Forelimb muscle (tissue), 1 donor: Measurements from ENCODE around the gene FERMT2. TPM values are rescaled to one million over a fixed set of nuclear protein-coding genes. Genes with fewer than 3 reads are reported as not detected.

Experiments used
- DNase-seq: peaks from one replicate; pipeline ENCODE4 v3.0.0-alpha.2; 2013; ENCODE audit warnings: low read depth
- polyA plus RNA-seq: library from polyadenylated mRNA; unstranded; fragments of 120-200 nt; gene quantifications from one replicate; pipeline ENCODE4 v1.2.1, GENCODE V29; 2013; ENCODE audit not compliant: insufficient read length

The FERMT2 gene, protein sequence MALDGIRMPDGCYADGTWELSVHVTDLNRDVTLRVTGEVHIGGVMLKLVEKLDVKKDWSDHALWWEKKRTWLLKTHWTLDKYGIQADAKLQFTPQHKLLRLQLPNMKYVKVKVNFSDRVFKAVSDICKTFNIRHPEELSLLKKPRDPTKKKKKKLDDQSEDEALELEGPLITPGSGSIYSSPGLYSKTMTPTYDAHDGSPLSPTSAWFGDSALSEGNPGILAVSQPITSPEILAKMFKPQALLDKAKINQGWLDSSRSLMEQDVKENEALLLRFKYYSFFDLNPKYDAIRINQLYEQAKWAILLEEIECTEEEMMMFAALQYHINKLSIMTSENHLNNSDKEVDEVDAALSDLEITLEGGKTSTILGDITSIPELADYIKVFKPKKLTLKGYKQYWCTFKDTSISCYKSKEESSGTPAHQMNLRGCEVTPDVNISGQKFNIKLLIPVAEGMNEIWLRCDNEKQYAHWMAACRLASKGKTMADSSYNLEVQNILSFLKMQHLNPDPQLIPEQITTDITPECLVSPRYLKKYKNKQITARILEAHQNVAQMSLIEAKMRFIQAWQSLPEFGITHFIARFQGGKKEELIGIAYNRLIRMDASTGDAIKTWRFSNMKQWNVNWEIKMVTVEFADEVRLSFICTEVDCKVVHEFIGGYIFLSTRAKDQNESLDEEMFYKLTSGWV
- 85.0 TPM for polyA plus RNA-seq

DNA sequence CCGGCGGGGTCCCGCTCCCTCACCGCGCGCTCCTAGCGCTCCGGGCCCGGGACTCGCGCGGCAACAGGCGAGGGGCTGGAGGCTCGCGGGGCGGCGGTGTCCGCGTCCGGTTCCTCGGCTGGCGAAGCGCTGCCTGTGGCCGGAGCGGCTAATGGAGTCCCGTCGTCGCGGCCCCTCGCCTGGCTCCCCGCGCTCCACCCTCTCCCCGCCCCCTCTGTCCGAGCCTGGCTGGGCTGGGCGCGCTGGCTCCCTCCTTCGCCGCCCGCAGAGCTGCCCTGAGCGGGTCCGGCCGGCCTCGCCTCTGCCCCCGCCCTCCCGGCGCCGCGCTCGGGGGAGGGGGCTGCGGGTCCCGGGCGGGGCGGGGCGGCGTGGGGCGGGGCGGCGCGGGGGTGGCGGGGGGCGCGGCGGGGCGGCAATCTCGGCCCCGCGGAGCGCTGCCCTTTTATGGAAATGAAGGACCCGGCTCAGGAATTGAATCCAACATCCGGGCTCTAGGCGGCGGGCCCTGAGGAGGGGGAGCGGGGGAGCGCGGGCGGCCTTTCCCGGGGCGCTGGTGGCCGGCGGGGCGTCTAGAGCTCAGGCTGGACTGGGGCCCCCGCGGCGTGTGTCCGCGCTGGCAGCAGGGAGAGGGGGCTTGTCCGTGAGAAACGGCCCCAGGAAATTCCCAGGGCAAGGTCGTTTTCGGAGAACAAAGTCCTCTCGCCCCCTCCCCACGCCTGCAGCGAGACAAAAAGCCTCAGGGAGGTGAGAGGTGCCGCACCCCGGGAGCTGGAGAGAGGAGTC is at the start of gene FERMT2:
TSS of gene FERMT2 (minus strand) at position 153 of the 783 bp plus-strand sequence. CDS start 482 bp downstream, outside the sequence.
- peak; percentile 73 for DNase-seq

DNA sequence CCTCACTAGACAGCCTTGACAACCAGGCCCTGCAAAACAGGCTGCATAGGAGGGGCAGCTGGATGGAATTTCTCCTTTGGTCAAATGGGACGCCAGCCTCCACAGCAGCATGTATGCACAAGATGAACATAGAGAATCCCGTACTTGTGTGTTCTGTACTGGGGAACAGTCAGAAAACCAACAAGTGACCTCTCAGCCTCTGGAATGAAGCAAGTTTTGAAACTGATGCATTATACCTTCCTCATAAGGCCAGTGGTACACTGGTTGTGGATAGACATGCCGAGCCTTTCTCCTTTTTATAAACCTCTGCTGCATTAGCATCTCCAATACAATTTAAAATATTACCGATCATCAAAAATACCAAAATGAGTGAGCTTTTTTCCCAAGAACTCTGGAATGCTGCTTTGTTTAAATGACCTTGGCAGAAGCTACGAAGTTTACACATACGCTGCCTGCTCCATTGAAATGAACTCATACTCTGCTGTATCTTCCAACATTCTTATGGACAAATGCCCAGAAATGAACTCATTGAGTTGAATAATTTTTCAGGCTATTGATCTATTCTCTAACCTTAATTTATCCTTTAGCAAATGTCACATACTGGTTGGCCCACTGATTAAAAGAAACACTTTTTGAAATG is 47.6 kb upstream of the FERMT2 start:
- DNase-seq, result peak; percentile 93

DNA sequence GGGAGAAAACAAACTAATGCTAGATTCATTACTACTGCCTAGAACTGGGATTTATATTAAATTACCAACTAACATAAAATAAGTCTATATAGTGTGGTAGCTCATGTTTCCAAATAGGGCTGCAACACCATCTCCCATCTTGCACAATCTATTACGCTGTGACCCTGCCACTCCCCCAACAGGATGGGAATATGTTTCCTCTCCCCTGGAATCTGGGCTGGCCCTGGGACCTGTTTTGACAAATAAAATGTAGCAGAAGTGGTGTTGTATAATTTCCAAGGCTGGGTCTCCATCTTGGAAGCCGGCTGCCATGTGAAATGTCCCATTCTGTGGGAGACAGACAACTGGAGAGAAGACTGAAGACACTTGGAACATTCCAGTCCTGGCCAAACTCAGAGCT is 45.6 kb upstream of the FERMT2 start:
- no peak for DNase-seq

DNA sequence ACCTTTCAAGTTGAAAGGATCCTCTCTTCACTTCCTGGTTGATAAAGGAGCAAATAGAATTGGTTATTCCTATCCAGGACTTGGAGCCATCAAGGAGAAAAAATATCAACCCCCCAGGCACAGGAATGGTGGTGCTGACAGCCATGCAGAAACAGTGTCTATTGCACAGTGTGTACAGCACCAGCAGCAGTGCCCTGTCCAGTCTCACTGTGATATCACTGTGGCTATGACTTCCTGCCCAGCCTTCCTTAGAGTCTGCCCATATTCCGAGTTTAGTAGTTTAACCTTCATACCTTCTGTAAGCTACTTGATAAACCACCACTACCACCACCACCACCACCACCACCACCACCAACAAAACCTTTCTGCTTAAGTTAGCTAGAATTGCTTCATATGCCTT is 45.1 kb upstream of the FERMT2 start:
- no peak for DNase-seq

DNA sequence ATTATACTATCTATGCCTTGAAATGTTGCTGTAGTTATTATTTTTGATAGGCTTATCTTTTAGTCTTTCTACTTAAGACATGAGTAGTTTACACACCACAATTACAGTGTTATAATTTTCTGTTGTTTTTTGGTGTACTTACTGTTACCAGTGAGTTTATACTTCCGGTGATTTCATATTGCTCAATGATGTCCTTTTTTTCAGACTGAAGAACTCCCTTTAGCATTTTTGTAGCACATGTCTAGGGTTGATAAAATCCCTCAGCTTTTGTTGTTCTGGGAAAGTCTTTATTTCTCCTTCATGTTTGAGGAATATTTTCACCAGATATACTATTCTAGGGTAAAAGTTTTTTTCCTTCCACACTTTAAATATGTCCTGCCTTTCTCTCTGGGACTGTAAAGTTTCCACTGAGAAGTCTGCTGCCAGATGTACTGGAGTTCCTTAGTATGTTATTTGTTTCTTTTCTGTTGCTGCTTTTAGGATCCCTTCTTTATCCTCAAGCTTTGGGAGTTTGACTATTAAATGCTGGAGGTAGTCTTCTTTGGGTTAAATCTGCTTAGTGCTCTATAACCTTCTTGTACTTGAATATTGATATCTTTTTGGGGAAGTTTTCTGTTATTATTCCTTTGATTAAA is 41.5 kb upstream of the FERMT2 start:
- no peak for DNase-seq

DNA sequence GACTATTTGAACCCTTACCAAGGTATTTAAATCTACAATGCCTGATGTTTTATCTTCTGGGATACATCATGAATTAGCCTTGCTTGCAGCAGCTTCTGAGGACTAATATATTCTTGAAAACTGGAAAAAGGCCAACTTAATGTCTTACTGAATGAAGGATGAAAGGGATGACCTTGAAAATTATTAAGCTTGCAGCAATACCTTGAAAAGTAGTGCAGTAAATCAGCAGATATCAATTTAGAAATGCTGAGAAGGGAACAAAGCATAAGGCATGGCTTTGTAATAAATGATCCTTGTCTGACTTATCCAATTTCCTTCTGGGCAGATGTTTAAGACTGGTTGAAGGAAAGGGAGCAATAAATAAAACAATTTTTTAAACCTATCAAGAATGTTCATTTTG is 37.3 kb upstream of the FERMT2 start:
- DNase-seq, result no peak

DNA sequence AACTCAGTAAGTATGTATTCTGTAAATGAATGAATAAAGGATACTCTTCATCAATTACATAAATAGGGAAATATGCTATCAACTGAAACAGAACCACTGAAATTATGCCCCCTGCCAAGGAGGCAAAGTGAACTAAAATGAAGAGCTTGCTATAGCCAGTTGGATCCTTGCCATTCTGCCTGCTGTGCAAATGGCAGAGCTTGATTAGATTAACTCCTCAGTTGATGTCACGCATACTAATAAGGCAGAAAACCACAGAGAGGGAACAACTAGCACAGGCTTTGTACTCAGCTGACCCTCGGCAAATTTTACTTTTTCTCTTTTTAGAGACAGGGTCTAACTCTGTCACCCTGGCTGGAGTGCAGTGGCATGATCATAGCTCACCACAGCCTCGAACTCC is 36.7 kb upstream of the FERMT2 start:
- no peak for DNase-seq

DNA sequence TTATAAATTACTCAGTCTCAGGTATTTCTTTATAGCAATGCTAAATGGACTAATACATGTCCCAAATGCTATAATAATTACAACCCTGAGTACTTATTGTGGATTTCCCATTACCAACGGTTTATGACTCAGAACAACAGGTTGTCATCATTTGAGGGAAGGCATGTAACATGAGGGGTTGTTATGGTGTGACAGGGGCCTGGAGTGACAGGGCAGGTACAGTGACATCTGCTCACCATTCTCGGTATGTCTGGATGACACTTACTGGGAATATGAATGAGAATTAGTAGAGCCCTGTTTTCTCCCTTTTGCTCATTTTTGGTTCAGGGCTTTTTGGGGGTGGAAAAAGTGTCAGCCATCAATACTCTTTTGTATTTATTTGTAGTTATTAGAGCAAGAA is 36.2 kb upstream of the FERMT2 start:
- DNase-seq, result no peak

DNA sequence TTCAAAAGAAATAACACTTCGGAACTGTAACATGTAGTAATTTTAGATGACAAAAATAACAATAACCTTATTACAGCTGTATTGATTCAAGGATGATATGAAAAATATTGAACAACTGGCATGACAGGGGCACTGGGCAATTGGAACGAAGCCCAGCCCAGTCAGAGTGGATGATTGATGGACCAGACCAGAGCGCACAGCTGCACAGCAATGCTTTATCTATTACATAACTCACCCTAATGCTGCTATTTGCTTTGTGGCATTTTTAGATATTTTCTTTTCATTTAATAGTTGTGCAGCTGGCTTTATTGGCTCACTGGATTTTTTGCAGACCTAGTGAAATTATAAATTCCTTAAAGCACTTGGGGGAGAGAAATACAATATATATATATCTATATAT is 26.9 kb upstream of the FERMT2 start:
- DNase-seq, result no peak

DNA sequence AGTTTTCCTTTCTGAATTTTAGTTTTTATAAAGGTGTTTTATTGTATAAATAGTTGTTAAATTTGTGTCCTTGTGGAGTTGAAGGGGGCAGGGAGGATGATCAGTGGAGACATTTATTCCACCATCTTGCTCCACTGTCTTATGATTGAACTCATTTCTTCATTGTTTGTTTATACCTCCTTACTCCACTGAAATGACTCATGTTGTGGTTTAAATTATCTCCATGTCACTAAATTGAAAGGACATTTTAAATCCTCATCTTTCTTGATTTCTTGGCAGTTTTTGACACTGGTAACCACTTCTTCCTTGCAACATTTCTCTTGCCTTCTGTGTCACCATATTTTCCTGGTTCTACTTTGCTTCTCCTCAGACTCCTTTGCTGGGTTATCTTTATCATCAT is 23.6 kb upstream of the FERMT2 start:
- no peak for DNase-seq

DNA sequence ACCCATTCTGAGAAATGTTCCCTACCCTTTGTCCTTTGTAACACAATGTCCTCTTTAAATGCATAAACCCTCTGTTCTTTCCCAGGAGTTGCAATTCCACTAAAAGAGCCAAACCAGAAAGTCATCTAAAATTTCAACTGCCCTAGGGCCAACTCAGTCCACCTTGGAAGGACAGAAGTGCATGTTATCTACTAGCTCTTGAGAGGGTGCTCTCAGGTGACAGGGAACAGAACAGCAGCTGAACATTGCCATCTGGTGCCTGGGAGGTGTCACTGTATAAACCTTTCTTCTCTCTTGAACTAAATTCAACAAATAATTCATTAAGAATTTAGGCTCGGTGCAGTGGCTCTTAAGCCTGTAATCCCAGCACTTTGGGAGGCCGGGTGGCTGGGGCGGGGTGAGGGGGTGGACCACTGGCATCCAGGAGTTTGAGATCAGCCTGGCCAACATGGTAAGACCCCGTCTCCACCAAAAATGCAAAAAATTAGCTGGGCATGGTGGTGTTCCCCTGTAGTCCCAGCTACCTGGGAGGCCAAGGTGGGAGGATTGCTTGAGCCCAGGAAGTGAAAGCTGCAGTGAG is 10.3 kb upstream of the FERMT2 start:
- no peak for DNase-seq

DNA sequence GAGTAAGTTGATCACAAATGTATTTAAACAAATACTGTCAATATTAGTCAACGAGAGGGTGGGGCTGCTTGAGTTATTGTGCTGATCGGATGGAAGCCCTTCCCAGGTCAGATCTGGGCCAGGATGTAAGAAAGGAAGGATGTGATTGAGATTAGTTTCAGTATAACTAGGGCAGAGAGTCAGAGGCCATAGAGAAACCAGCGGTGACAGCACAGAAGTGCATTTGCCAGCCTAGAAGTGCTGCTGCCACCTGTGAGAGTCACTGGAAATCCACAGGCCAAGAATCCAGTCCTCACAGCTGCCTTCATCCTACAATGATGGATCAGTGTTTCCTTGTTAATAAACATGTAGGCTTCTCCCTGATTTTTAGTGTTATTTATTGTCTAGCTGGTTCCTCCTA is 9.8 kb upstream of the FERMT2 start:
- no peak for DNase-seq

DNA sequence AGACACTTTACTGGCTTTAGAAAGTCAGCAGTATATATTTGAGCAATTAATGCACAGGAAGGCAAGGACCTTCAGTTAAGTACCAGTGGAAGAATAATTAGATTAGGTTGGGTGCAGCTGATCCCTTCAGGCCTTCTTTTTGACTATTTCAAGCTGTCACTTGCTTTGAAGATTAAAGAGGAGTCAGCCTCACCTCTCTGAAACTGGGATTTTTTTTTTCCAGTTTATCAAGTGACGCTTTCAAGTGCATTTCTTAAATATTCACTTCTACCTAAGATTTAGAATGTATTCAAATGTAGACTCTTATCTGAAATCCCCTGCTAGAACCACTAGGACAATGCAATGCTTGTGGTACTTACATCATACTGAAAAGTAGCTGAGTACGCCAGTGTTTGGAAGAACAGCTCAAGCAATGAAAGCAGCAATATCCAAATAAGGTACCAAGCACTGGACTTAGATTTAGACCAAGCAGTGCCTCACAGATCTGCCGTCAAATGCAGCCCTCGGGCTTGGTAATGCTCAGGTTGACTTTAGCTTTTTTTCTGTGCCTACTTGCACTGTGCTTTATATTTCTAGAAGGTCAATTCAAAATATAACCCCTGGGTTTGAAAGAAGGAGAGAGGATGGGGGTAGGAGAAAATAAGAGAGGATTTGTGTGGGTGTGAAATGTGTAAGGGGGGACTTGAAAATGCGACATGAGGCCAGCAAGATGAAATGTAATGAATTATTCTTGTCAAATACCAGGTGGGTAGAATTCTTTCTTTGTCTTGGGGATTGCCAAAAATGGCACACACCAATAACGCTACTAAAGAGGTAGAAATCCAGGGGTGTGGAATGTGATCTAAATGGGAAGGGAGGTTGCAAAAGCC is 3.7 kb upstream of the FERMT2 start:
- no peak for DNase-seq

DNA sequence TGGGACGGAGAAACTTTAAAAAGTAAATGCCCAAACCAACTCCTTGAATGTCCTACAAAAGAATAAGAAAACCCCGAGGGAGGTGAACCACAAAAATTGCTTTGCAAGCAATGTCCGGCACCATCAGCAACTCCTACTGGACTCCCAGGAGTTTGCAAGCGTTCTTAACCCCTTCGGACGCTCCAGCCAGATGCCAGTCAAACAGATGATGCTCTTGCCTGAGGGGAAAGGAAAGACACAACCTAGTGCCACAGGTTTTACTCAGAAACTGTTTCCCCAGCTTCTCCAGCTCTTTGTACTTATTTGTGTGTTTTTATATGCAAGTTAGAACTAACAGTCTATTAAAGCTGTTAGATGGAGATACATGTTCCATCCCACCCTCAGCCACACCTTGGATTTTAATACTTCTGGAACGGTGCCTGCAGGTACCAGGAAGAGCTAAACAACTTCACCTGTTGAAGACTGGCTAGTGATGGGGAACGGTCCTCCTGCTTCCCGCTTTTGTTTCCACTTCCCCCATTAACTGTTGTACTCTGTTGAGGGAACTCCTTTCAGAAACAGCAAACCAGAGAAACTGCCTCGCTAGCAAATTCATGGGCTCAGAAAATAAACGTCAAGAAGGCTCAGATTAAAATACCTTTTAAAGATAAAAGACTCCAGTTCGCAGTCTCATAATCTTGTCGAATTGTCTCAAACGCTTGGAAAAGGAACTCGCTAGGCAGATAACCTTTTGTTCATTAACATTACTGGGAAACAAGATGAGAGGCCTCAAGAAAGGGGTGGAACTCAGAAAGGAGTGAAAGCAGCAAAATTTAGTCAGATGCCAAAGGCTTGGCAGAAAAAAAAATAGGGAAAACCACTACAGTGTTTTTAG is 1.1 kb upstream of the FERMT2 start:
- DNase-seq, result no peak

DNA sequence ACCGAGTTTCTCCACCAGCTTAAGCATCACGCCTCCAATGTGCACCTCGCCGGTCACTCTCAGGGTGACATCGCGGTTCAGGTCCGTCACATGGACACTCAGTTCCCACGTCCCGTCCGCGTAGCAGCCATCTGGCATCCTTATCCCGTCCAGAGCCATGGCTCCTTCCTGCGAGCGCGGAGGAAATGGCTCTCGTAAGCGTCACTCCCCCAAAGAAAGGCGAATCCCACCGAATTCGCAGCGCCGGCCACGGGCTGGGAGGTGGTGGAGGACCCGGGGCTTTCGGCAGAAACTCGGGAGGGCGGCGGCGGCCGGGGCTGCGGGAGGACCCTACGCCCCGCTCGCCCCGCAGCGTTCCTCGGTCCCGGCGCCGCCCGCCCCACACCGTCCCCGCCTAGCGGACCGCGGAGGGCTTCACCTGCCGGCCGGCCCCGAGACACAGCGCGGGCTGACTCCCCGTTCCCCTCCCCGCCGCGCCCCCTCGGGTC is 396 bp downstream of the FERMT2 start:
- DNase-seq, result no peak

DNA sequence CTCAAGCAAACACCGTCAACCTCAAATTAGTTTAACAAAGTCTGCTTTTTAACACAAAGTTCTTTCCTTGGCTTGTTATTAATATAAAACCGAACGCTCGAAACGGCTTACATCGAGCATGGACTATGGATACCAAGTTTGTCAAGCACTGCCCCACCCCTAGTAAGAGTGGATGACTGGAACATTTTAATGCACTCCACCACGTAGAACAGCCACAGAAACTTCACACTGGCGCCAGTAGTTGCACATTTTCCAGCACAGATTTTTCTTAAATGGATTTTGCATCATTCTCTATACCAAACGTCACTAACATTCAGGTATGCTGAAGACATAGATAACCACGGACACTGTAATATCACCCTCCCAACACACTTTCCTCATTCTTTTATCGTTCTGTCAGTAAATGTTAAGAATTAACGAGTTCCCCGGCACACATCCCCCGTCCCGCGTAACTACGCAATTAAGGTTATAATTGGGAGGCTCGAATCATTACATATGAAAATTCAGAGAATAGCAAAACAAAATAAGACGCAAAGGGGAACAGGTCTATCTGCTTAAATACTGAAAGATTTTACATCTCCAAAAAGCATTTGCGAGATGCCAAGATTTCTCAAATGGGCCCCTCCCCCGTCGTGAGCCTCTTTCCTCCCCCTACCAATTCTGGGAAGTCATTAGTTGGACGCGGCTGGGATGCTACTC is 990 bp downstream of the FERMT2 start:
- DNase-seq, result no peak

DNA sequence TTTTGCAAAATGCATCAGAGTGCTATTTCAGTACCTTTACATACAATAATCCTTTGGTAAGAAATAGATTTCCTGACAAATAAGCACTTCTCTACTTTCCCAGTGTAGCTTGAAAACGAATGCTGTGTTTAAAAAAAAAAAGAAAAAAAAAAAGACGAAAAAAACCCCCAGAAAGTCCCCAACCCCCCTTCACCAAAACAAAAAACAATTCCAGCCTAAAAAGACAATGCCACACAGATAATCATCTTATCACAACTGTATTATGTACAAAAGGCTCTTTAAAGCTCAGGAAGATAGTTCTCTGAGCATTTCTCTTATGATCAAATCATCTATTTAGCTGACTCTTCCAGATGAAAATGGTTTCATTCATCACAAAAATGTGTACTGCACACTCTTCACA is 1.6 kb downstream of the FERMT2 start:
- DNase-seq, result no peak

DNA sequence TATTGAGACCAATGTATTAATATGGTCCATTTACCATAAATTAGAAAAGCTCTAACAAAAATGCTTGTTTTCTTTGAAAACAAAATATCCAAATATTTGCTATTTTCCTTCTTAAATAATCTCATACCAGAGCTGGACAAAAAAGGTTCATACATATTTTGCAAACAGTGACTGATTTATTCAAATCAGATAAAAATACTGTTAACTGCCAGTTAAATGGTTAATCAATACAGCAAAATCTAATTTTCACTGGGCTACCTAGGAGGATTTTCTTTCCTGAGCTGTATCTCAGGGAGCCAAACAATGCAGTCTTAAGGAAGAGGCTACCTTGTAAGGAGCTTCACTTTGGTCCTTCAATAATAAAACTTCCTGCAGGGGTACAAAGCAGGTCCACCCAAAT is 2.0 kb downstream of the FERMT2 start:
- DNase-seq, result no peak
